K562 (cell line): ENCODE data around the gene HOXA11.

Experiments used
- CREB1 ChIP-seq, 2 experiments: sonication (generic) in 1 of 2; formaldehyde crosslinking in 1 of 2; IDR thresholded peaks; 2 replicates each; pipeline versions ENCODE4 v1.6.1 to v1.8.0; 2012 to 2022; ENCODE audit warnings: inconsistent platforms in 1 of 2, mild to moderate bottlenecking in 1 of 2, missing genetic modification reagents in 1 of 2, moderate library complexity in 1 of 2
- EZH2 ChIP-seq: IDR thresholded peaks from 2 replicates; pipeline ENCODE4 v1.6.1; 2012; ENCODE audit warnings: low read depth, mild to moderate bottlenecking, inconsistent platforms, low read length, borderline replicate concordance
- FOXP1 ChIP-seq: sonication (generic); formaldehyde crosslinking; IDR thresholded peaks from 2 replicates; pipeline ENCODE4 v1.8.0; 2022; ENCODE audit warnings: mild to moderate bottlenecking, missing genetic modification reagents
- KDM2B ChIP-seq: fragments of 250-450 bp; sonication (Bioruptor Pico); IDR thresholded peaks from 2 replicates; pipeline ENCODE4 v1.8.0; 2021; ENCODE audit warnings: mild to moderate bottlenecking, moderate library complexity
- PRDM10 ChIP-seq: fragments of 450-650 bp; IDR thresholded peaks from 2 replicates; pipeline ENCODE4 v1.6.1; 2018; ENCODE audit not compliant: partially characterized antibody

- TF ChIP-seq KDM2B (CRISPR knock-in tag) (no peak), FOXP1 (CRISPR knock-in tag) (no peak), PRDM10 (no peak), EZH2 (no peak), CREB1 (IDR thresholded peaks at IDR 0.05) (no peak), CREB1 (CRISPR knock-in tag; IDR thresholded peaks at IDR 0.05) (no peak)
These were observed 3.2 kb downstream of the HOXA11 start for GRCh38 chr7:27181795-27182275.
